ENCODE data around the gene ZNF831.

The ZNF831 gene

GRCh38 chr20:59301343-59302007 is 137.9 kb downstream of the ZNF831 start:
- DNase-seq (ENCODE audit: low read depth in 3 of 3), result no peak

GRCh38 chr20:59305908-59306655 is 142.5 kb downstream of the ZNF831 start:
- DNase-seq (ENCODE audit: low read depth in 3 of 3), result no peak

- no peak for DNase-seq (ENCODE audit: low read depth in 3 of 3)
Observed at GRCh38 chr20:59307270-59307669, 143.6 kb downstream of the ZNF831 start.

Measured in stimulated activated CD4-positive, alpha-beta T cell treated with anti-CD3 and anti-CD28 coated beads, TNF-alpha, amount 100 ng/mL, for 48 hours (primary cell).